ENCODE results near the gene ZNF319.

DNA sequence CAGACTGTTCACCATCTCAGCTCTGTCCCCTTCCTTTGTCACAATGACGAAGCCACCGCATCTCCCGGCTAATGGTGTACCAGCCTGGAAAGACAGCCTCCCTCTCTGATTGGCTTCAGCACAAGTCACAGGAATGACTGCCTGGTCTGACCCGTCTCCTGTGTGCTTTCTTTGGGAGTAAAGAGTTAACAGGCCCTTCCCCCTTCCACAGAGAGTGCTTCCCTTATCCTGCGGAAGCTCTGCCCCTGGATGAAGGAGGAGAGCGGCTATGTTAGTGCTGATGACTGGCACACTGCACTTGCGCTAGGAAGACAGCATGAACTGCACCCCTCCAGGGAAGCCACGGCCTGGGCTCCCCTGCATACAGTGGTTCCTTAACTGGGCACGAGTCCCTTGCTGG is 12.0 kb upstream of the ZNF319 start:
- TF ChIP-seq CTCF (IDR thresholded peaks at IDR 0.05; ENCODE audit: insufficient read depth, low read depth, low read length) (no peak), EZH2 (IDR thresholded peaks at IDR 0.05; ENCODE audit: insufficient read depth, low read length) (no peak)

Data from astrocyte (in vitro differentiated cells and primary cell).